OCI-LY7 (cell line): ENCODE data around the gene ALK.

Experiments
- CTCF ChIP-seq: fragments of 200-600 bp; sonication (generic); conservative IDR thresholded peaks from 2 replicates; pipeline ENCODE4 v1.5.1; 2014; ENCODE audit warnings: mild to moderate bottlenecking, antibody characterized with exemption, low read length, moderate library complexity, mixed read lengths
- EZH2phosphoT487 ChIP-seq: fragments of 200-600 bp; sonication (generic); IDR thresholded peaks from 2 replicates; pipeline ENCODE4 v1.6.1; 2018; ENCODE audit warnings: low read depth, borderline replicate concordance, mild to moderate bottlenecking, mixed run types, antibody characterized with exemption, low read length, moderate library complexity, mixed read lengths

DNA sequence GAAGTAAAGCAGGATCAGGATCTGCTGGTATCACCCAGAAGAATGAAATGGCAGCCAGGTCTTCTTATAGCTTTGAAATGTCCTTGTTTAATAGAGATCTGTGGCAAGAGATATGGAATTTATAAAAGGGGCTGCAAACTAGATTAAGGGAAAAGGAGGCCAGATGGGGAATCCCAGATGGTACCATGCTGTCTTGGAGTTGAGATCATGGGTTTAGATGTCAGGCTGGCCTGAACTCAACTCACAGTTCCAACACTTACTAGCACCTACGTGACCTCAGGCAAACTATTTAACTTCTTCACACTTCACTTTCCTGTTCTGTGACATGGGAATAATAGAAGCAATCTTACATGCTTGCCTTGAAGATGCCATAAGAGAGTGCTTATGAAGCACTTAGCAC lies 188.2 kb downstream of the ALK start:
- TF ChIP-seq CTCF (no peak), EZH2phosphoT487 (no peak)
